Liver (tissue), 9 donors: Measurements from ENCODE around the gene TMEM18. TPM values are rescaled to one million over a fixed set of nuclear protein-coding genes. Genes with fewer than 3 reads are reported as not detected.

ENCODE experiments used
- DNase-seq: peaks from one replicate; pipeline ENCODE4 v3.0.0-alpha.2; 2017; ENCODE audit warnings: low spot score
- H3K27ac ChIP-seq, 2 donors: one replicate each; pipeline ENCODE4 v1.7.0; 2013; ENCODE audit warnings: inconsistent platforms in 2 of 2, low read length in 2 of 2, control low read depth in 1 of 2, low read depth in 1 of 2, mild to moderate bottlenecking in 1 of 2
- H3K27me3 ChIP-seq, 4 donors: one replicate each; pipeline versions ENCODE4 v1.6.1 to v1.7.0; 2013; ENCODE audit warnings: low read length in 3 of 4, inconsistent platforms in 1 of 4, mild to moderate bottlenecking in 1 of 4, moderate library complexity in 1 of 4; ENCODE audit not compliant: control insufficient read depth in 4 of 4, insufficient read depth in 4 of 4
- H3K36me3 ChIP-seq, 4 donors: one replicate each; pipeline versions ENCODE4 v1.6.1 to v1.7.0; 2013; ENCODE audit warnings: low read length in 3 of 4, mild to moderate bottlenecking in 3 of 4, low read depth in 1 of 4, moderate library complexity in 1 of 4; ENCODE audit not compliant: control insufficient read depth in 4 of 4, insufficient read depth in 3 of 4
- H3K4me1 ChIP-seq, 4 donors: one replicate each; pipeline versions ENCODE4 v1.6.1 to v1.7.0; 2013; ENCODE audit warnings: low read length in 3 of 4, mild to moderate bottlenecking in 3 of 4, moderate library complexity in 1 of 4; ENCODE audit not compliant: control insufficient read depth in 4 of 4, insufficient read depth in 4 of 4
- H3K4me3 ChIP-seq, 3 donors: one replicate each; pipeline versions ENCODE4 v1.6.1 to v1.7.0; 2013; ENCODE audit warnings: low read length in 3 of 3, control low read depth in 1 of 3, low read depth in 1 of 3, mild to moderate bottlenecking in 1 of 3
- H3K9ac ChIP-seq, 2 donors: one replicate each; pipeline ENCODE4 v1.7.0; 2013; ENCODE audit warnings: low read length in 2 of 2, mild to moderate bottlenecking in 2 of 2, moderate library complexity in 2 of 2, control low read depth in 1 of 2, low read depth in 1 of 2
- H3K9me3 ChIP-seq, 4 donors: one replicate each; pipeline versions ENCODE4 v1.6.1 to v1.7.0; 2013; ENCODE audit warnings: low read length in 3 of 4; ENCODE audit not compliant: control insufficient read depth in 4 of 4
- CTCF ChIP-seq: fragments of 150-350 bp; IDR thresholded peaks from 2 replicates; pipeline ENCODE4 v1.5.1; 2017; ENCODE audit warnings: improper control_type of control experiment, low read depth, low read length; ENCODE audit not compliant: missing input control
- EGR1 ChIP-seq, 2 donors: IDR thresholded peaks; 2 replicates each; pipeline ENCODE4 v1.6.1; 2016 to 2018; ENCODE audit warnings: antibody characterized with exemption in 2 of 2, low read depth in 2 of 2
- FOXA1 ChIP-seq: IDR thresholded peaks from 2 replicates; pipeline ENCODE4 v1.6.1; 2016; ENCODE audit warnings: antibody characterized with exemption
- GABPA ChIP-seq, 2 donors: IDR thresholded peaks in 1 of 2; conservative IDR thresholded peaks in 1 of 2; 2 replicates each; pipeline ENCODE4 v1.6.1; 2016; ENCODE audit warnings: antibody characterized with exemption in 2 of 2, mild to moderate bottlenecking in 1 of 2, moderate library complexity in 1 of 2
- HNF4A ChIP-seq, 2 donors: conservative IDR thresholded peaks; 2 replicates each; pipeline ENCODE4 v1.6.1; 2016; ENCODE audit warnings: antibody characterized with exemption in 2 of 2, mild to moderate bottlenecking in 2 of 2
- HNF4G ChIP-seq: IDR thresholded peaks from 2 replicates; pipeline ENCODE4 v1.6.1; 2016; ENCODE audit warnings: antibody characterized with exemption
- RAD21 ChIP-seq, 2 donors: IDR thresholded peaks; 2 replicates each; pipeline ENCODE4 v1.6.1; 2016; ENCODE audit warnings: antibody characterized with exemption in 2 of 2, mild to moderate bottlenecking in 2 of 2
- RXRA ChIP-seq, 2 donors: IDR thresholded peaks; 2 replicates each; pipeline ENCODE4 v1.6.1; 2017 to 2018; ENCODE audit warnings: antibody characterized with exemption in 2 of 2, mild to moderate bottlenecking in 1 of 2
- SP1 ChIP-seq: IDR thresholded peaks from 2 replicates; pipeline ENCODE4 v1.6.1; 2018; ENCODE audit warnings: antibody characterized with exemption, mild to moderate bottlenecking
- TAF1 ChIP-seq: conservative IDR thresholded peaks from 2 replicates; pipeline ENCODE4 v1.6.1; 2016; ENCODE audit warnings: antibody characterized with exemption, mild to moderate bottlenecking
- YY1 ChIP-seq: IDR thresholded peaks from 2 replicates; pipeline ENCODE4 v1.6.1; 2016; ENCODE audit warnings: antibody characterized with exemption, mild to moderate bottlenecking
- ZBTB33 ChIP-seq: IDR thresholded peaks from 2 replicates; pipeline ENCODE4 v1.6.1; 2016; ENCODE audit warnings: antibody characterized with exemption
- WGBS: extraction: QIAGEN DNeasy Blood & Tissue Kit; methylation state at CpG from one replicate; pipeline ENCODE4 v1.1.7; 2013; 5-methylcytosine and 5-hydroxymethylcytosine counted together
- polyA plus RNA-seq, 2 donors: library from polyadenylated mRNA; stranded (reverse) in 1 of 2; unstranded in 1 of 2; fragments of 200-250 nt in 1 of 2; fragments of >200 nt in 1 of 2; fragmentation: Nextera tagmentation in 1 of 2; extraction: Ambion mirVana in 1 of 2; gene quantifications; one replicate each; pipeline versions ENCODE4 v1.2.1 to v1.2.3, GENCODE V29; 2013 to 2015
- total RNA-seq, 2 donors: library from RNA; depleted of rRNA; stranded (reverse); fragments of >200 nt; gene quantifications; one replicate each; pipeline ENCODE4 v1.2.3, GENCODE V29; 2014
- TF ChIP-seq, protein P1 (sequence below): IDR thresholded peaks from 2 replicates; pipeline ENCODE4 v1.6.1; 2016; ENCODE audit warnings: antibody characterized with exemption
- TF ChIP-seq, protein P2 (sequence below): IDR thresholded peaks from 2 replicates; pipeline ENCODE4 v1.6.1; 2016; ENCODE audit warnings: antibody characterized with exemption, mild to moderate bottlenecking
- donor health status: healthy.
- donor health status: healthy.
- donor health status: healthy.
- donor health status: healthy.
- donor health status: healthy.

Gene TMEM18
- total and polyA plus RNA-seq, 4 donors = 8.4 to 29.3 (median 10.9) TPM

DNA sequence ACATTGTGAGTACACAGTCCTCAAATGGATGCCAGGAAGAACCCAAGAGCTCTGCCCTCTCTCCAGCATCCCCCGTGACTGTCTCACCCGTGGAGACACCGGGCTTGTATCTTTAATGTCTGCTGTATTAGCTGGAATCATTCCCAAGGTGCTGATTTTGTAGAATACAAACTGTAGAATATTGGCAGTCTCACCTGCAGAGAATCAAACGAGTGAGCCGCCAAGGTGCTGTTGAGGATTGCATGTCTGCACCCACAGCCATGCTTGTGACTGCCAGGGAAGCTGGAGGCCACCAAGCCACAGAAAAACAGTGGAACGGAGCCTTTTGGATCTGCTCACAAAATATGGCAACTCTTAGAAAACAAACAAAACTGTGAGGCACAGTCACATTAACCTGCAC, 37.5 kb downstream of the TMEM18 start:
- Histone ChIP-seq H3K27me3 (peaks cover 0 to 7% (median 1%) of the 10 kb centered on the region in 4 donors), H3K4me3 (no peak overlapping the region), H3K4me1 (peaks cover 4 to 6% (median 5%) of the 10 kb centered on the region in 4 donors), H3K27ac (no peak overlapping the region), H3K36me3 (no peaks in the 10 kb centered on the region), H3K9ac (no peak overlapping the region), H3K9me3 (peaks cover 0 to 2% (median 0%) of the 10 kb centered on the region in 4 donors)
- TF ChIP-seq SP1 = no peak
- WGBS = 88% methylated on average over 6 of the region's 6 CpGs
- DNase-seq = peak; percentile 5

DNA sequence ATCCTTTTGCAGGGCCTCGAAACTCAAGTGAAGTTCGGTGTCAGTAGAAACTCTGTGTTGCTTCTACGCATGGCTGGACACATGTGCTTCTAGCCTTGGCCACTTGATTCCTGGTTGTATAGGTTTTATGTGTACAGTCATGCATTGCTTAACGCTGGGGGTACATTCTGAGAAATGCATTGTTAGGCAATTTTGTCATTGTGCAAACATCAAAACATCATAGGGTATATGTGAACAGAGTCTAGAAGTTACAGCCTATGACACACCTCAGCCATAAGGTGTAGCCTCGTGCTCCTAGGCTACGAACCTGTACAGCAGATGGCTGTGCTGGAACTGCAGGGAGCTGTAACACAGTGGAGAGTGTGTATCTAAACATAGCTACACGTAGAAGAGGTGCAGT, 39.4 kb downstream of the TMEM18 start:
- H3K4me1 ChIP-seq = peaks cover 4 to 6% (median 5%) of the 10 kb centered on the region in 4 donors
- WGBS = 66% methylated on average over 7 of the region's 7 CpGs
- H3K9me3 ChIP-seq = peaks cover 0 to 2% (median 0%) of the 10 kb centered on the region in 4 donors
- no peaks in the 10 kb centered on the region for H3K36me3 ChIP-seq
- no peak overlapping the region for H3K27ac ChIP-seq
- peaks cover 0 to 7% (median 0%) of the 10 kb centered on the region in 4 donors for H3K27me3 ChIP-seq
- DNase-seq = no peak
- no peak overlapping the region for H3K9ac ChIP-seq
- no peak for TF ChIP-seq ZBTB33
- TF ChIP-seq SP1 = no peak
- no peak for TF ChIP-seq GABPA (IDR thresholded peaks at IDR 0.05 in 1 of 2, conservative IDR thresholded peaks at IDR 0.05 in 1 of 2)
- TF ChIP-seq, protein P1, sequence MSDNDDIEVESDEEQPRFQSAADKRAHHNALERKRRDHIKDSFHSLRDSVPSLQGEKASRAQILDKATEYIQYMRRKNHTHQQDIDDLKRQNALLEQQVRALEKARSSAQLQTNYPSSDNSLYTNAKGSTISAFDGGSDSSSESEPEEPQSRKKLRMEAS = no peak
- no peak for TF ChIP-seq FOXA1
- no peak for TF ChIP-seq YY1
- TF ChIP-seq RXRA (IDR thresholded peaks at IDR 0.05) = no peak
- TF ChIP-seq TAF1 = no peak
- no peak overlapping the region for H3K4me3 ChIP-seq

GRCh38 chr2:637406-637776, 39.8 kb downstream of the TMEM18 start:
- peaks cover 0 to 7% (median 0%) of the 10 kb centered on the region in 4 donors for H3K27me3 ChIP-seq
- peaks cover 0 to 2% (median 0%) of the 10 kb centered on the region in 4 donors for H3K9me3 ChIP-seq
- 67% methylated on average over 16 of the region's 16 CpGs for WGBS
- H3K4me1 ChIP-seq = peaks cover 4 to 6% (median 5%) of the 10 kb centered on the region in 4 donors
- DNase-seq = peak; percentile 21
- TF ChIP-seq CTCF (no peak), EGR1 (IDR thresholded peaks at IDR 0.05; ENCODE audit: low read depth in 2 of 2) (no peak), SP1 (no peak), HNF4A (conservative IDR thresholded peaks at IDR 0.05) (no peak), HNF4G (no peak), RAD21 (IDR thresholded peaks at IDR 0.05) (no peak), ZBTB33 (no peak), TAF1 (no peak)
- TF ChIP-seq, protein P2, sequence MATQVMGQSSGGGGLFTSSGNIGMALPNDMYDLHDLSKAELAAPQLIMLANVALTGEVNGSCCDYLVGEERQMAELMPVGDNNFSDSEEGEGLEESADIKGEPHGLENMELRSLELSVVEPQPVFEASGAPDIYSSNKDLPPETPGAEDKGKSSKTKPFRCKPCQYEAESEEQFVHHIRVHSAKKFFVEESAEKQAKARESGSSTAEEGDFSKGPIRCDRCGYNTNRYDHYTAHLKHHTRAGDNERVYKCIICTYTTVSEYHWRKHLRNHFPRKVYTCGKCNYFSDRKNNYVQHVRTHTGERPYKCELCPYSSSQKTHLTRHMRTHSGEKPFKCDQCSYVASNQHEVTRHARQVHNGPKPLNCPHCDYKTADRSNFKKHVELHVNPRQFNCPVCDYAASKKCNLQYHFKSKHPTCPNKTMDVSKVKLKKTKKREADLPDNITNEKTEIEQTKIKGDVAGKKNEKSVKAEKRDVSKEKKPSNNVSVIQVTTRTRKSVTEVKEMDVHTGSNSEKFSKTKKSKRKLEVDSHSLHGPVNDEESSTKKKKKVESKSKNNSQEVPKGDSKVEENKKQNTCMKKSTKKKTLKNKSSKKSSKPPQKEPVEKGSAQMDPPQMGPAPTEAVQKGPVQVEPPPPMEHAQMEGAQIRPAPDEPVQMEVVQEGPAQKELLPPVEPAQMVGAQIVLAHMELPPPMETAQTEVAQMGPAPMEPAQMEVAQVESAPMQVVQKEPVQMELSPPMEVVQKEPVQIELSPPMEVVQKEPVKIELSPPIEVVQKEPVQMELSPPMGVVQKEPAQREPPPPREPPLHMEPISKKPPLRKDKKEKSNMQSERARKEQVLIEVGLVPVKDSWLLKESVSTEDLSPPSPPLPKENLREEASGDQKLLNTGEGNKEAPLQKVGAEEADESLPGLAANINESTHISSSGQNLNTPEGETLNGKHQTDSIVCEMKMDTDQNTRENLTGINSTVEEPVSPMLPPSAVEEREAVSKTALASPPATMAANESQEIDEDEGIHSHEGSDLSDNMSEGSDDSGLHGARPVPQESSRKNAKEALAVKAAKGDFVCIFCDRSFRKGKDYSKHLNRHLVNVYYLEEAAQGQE = no peak
- no peaks in the 10 kb centered on the region for H3K36me3 ChIP-seq
- no peak overlapping the region for H3K9ac ChIP-seq
- H3K4me3 ChIP-seq = no peak overlapping the region
- no peak overlapping the region for H3K27ac ChIP-seq
